Dedifferentiated amniotic fluid mesenchymal stem cell (primary cell): ENCODE measurements around the gene GALNT16.
"Not testable (repeated sequence)": the region's sequence is repeated elsewhere in the genome, so short reads cannot be mapped to it uniquely, and the experiment has no call there.

Experiments used
- DNase-seq: peaks from one replicate; pipeline ENCODE4 v3.0.0-alpha.2; 2016; ENCODE audit errors: extremely low spot score

The GALNT16 gene

DNA sequence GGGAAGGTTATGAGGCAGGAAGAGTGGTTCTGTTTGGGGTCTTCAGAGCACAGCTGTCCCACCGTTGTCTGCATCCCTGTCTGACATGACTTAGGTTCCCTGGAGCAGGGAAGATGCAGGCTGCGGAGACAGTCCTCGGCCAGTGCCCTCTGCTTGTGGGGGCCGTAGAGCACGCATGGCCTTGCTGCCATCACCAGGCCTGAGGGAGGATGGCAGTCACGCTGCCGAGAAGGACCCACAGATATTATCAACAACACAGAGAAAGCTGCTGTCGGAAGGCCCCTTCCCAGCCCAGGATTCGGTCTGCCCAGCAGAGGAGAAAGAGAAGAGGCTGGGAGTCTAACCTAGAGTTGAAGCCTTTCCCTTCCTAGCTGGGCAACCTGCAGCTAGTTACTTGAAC, 103.1 kb downstream of the GALNT16 start:
- no peak for DNase-seq

DNA sequence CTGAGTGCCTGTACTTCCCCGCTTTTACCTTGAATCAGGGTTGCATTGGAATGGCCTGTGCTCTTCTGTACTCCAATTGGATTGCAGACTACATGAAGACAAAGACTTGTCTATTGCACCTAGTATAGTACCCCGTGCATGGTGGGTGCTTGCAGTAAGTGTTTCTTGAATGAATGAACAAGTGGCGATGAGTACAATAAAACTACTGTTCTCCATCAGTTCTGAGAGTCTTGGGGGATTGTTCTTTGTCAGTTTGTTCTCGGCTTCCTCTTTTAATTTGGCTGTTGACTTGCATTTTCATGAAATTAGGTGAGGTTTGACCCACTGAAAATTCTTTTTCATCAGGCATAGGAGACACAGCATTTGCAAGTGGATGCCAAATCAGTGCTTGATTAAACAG, 104.0 kb downstream of the GALNT16 start:
- DNase-seq, result no peak

DNA sequence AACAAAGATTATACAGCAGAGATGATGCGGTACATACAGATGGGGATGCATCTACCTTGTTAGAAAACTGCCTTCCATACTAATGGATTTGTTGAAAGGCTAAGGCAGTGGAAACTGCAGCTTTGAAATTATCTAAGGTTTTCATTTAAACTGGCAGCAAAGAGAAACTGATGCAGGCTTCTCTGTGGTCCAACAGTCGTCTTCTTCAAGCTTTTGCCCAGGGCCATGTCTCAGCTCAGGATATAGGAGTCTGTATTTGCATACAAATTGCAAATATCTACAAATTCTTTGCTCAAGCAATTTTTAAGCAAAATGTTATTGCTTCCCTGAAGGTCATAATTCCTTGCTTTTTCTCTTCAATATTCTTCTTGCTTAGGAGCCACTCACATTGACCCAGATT, 104.4 kb downstream of the GALNT16 start:
- DNase-seq, result no peak

DNA sequence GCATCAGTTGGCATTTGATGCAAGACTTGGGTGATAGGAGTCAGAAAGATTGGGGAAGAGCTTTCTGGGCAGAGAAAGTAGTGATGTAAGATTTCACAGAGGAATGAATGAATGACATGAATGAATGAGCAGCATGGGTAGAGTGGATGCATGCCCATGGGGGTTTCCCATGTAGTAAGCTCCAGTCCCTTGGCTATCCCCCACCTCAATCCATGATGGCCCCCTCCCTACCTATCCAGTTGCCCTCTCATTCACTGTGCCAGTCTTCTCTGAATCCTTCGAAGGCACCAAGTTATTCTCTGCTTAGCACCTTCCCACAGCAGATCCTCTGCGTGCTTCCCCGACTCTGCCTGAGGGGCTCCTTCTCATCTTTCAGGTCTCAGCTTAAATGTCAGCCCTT, 106.1 kb downstream of the GALNT16 start:
- no peak for DNase-seq

DNA sequence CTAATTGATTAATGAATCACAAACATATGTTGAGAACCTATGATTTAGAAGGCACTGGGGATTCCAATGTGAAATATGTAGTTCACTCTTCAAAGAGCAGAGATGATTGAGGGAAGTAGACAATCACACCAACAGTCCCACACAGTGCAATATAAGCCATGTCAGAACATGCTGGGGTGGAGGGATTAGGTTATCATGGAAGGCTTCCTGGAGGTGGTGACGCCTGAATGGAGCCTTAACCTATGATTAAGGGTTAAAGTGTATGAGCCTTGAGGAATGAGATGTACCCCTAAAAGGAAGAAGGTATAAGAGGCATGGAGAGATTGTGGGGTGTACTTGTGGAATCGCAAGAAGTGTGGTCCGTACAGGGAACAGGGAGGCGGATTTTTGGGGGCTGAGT, 106.8 kb downstream of the GALNT16 start:
- no peak for DNase-seq

DNA sequence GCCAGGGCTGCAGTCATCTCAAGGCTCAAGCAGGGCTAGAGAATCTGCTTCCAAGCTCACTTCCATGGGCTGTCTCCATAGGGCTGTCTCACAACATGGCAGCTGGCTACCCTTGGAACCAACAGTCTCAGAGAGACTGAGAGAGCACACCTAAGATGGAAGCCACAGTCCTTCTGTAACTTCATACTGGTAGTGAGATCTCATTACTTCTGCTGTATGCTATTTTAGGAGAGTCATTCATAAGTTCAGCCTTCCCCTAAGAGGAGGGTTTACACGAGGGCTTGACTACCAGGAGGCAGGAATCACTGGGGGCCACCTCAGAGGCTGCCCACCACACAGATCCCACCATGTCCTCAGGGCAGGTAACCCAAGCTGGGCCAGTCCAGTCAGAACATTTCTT, 108.4 kb downstream of the GALNT16 start:
- no peak for DNase-seq

DNA sequence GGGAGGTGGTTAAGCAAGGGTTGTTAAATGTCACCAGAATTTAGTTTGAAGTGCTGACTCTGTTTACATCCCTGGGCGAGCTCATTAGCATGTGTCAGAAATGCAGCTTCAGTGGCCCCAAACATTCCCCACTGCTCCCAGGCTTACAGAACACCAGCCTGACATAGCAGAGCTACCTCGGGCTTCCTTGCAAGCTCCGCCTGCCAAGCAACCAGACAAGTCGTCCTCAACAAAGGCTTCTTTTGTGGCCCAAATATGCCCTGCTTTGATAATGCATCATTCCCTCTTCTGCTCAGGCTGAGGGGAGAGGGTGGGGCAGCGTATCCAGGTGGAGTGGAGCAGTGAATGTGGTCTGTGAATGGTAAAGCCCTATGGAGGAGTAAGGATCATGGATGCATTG, 110.1 kb downstream of the GALNT16 start:
- DNase-seq, result no peak

DNA sequence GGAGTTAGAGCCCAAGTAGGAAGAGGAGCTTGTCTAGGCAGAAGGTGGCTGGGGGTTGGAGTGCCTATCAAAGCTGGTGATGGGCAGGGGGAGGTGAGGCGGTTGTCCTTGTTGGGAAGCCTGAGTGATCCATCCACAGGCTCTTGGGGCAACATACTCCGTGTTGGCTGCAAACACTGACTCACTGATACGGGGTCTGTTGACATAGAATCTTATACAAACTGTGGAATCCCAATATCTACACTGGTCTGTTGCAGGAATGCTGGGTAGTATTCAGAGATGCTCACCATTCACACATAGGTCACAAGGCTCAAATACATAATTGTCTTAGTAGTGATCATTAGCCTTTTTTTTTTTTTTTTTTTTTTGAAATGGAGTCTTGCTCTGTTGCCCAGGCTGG, 112.2 kb downstream of the GALNT16 start:
- no peak for DNase-seq

DNA sequence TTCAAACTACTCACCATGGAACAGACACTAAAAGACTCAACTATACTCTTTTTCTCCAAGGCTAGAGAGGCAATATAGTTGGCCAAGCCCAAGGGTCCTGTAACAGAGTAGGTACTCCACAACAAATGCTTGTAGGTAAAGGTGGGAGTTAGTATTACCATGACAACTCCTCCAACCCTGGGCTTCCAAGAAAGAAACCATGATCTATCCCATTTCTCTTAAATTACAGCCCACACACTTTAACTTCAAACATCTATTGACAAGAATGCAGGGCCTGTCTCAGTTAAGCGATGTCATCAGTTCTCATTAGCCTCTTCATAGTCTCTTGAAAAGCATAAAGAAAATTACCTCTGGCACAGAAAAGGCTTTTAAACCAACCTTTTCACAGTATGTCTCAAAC, 113.1 kb downstream of the GALNT16 start:
- no peak for DNase-seq

DNA sequence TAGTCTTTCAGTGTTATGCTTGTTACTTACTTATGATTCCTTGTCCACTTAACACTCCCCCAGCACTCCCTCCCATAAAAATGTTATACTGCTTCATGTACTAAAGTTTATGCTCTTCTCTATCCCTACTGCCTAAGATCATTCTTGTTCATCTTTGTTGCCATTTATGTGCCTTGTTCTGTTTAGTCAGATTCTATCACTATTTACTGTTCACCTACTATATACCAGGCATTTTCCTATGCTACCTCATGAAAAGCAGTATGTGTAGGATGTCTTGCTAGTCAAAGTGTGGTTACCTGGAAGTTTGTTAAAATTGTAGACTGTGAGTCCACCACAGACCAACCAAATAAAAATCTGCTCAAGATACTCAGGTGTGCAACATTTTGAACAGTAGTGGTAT, 114.3 kb downstream of the GALNT16 start:
- DNase-seq, result no peak

DNA sequence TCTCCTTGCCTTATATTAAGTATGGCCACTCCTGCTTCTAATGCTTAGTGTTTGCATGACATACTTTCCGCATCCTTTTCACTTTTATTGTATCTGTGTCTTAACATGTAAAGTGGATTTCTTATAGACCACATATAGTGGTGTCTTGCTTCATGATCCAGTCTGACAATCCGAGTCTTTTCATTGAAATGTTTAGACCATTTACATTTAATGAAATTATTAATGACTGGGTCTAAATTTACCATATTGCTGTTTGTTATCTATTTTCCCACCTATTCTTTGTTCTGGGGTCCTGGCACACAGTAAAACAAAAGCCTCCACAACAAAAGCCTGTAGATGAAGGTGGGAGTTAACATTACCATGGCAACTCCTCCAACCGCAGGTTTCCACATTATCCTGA, 115.2 kb downstream of the GALNT16 start:
- no peak for DNase-seq

DNA sequence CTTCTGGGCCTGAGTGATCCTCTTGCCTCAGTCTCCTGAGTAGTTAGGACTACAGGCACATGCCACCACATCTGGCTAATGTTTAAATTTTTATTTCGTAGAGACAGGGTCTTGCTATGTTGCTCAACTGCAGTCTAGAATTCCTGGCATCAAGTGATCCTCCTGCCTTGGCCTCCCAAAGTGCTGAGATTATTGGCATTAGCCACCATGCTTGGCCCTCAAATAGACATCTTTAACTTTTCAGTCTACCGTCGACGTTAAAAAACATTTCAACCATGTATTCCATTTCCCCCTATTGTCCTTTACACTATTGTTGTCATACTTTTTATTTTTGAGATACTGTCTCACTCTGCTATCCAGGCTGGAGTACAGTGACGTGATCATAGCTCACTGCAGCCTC, 115.8 kb downstream of the GALNT16 start:
- DNase-seq, result no peak

DNA sequence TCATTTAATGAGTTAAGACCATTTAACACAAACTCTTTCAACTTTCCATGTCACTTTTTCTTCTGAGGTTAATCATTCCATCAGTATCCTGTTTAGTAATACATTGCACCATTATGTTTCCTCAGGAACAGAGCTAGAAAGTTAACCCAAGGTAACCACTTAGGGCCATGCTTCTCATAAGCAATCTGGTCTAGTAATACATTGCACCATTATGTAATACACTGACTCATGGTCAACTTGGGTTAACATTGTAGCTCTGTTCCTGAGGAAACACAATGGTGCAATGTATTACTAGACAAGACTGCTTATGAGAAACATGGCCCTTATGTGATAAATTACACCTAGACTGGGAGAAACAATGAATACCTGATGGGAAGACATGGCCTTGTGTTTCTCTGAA, 116.5 kb downstream of the GALNT16 start:
- DNase-seq, result no peak

DNA sequence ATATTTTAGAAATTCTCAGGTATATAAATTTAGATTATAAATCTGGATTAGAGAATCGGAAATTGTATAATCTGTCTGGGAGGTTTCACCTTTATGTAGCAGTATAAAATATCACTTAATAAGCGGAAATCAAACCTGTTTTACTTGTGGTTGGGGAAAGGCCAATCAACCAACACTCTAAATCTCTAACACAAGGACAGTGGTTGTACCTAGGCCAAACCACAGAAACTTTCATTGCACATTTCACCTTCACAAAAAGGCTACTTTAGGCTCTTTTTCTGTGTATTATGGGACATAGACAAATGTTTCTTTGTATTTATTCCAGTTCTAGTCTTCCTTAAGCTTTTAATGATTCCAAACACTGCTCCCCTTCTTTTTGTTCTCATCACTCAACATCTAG, 118.3 kb downstream of the GALNT16 start:
- DNase-seq, result no peak

DNA sequence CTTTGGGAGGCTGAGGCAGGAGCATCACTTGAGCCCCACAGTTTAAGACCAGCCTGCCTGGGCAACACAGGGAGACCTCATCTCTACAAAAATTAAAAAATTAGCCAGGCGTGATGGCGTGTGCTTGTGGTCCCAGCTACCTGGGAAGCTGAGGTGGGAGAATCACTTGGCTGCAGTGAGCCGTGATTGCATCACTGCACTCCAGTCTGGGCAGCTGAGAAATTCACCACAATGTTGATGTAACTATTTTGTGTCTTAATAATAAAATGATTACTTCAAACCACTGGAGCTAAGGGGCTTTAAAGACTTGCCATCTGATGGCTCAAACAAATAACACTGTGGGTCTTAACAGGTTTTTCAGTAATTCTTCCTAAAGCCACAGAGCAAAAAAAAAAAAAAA, 127.4 kb downstream of the GALNT16 start:
- DNase-seq, result no peak

DNA sequence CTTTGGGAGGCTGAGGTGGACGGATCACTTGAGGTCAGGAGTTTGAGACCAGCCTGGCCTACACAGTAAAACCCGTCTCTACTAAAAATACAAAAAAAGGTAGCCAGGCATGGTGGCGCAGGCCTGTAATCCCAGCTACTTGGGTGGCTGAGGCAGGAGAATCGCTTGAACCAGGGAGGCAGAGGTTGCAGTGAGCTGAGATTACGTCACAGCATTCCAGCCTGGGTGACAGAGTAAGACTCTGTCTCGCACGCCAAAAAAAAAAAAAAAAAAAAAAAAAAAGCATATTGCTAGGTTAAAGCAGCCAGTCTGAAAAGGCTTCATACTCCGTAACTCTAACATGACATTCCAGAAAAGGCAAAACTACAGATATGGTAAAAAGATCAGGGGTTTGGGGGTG, 131.4 kb downstream of the GALNT16 start:
- not testable (repeated sequence) for DNase-seq

DNA sequence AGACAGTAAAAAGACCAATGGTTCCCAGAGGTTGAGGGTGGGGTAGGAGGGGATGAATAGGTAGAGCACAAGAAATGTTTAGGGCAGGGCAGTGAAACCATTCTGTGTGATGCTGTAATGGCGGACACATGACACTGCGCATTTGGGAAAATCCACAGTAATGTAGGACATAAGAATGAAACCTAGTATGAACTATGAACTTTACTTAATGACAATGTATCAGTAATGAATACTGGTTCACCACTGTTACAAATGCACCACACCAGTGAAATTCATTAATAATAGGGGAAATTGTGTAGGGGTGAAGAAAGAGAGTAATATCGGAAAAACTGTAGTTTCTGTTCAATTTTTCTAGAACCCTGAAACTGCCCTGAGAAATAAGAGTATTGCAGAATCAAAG, 132.5 kb downstream of the GALNT16 start:
- DNase-seq, result no peak

DNA sequence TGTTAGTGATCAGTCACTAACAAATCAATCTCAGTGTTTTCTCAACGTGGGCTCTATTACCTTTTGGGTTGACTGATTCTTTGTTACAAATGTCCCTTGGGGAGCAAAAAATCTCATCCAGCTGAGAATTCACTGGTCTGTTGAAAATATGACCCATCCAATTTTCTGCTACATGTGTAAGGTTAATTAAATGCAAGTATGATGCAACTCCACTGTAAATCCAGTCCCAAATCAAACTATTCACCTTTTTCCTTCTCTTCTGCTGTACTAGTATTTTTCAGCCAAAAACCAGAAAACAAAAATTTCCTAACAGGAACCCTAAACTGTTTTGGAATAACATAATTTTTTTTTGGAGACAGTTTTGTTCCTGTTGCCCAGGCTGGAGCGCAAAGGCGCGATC, 136.0 kb downstream of the GALNT16 start:
- DNase-seq, result peak; percentile 21

DNA sequence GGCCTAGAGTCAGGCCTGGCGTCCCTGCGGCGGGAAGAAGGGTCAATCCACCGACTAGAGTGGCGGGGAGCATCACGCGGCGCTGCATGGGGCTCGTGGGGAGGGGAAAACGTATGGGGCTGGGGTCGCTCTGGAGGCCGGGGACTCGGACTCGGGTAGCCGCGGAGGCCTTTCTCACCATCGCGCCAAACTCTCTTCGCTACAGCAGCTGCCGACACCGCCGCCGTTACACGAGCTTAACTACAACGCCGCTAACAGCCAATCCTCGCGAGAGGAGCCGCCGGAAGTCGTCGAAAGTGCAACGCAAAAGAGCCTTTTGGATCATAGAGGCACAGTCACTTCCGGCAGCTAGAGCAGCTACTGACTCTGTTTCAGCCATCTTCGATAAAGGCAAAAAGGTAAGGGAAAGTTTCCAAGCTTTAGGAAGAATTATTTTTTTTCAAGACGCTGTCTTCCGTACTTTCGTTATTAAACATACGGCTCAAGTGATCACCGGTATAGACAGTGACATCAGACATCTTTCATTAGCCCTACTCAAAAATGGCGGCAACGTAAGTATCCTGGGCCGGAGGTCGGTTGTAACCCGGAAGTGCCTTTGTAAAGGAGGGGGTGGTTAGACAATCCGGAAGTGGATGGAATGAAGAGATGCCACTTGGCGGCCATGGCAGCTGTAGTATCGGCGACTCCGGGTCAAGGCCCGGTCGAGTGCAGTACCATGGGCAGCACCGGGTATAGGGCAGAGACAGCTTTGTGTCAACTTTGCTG, 138.3 kb downstream of the GALNT16 start, which contains the start of the genes ERH and SLC39A9:
Gene ERH (minus strand): TSS at position 247 of the 765 bp plus-strand sequence. CDS start 66 bp downstream, at position 181.
Gene SLC39A9 (plus strand): TSS at position 640 of the 765 bp plus-strand sequence. CDS start 678 bp downstream, outside the sequence.
- peak; percentile 99 for DNase-seq

DNA sequence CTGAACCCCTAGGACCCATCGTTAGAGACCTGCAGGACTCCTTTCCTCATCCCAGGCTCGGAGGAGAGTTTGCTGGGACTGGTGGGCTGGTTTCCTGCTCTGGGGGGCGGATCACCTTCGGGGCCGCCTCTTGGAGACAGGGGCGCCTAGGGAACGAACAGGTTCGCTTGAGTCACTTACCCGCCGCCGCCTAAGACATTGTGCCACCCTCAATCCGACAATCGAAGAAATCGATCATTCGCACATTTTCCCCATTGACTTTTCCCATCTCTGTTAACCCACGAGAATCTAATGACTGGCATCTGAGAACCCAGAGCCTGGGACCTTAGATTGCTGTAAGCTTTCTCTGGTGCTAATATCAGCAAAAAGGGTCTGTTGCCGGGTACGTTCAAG, 138.9 kb downstream of the GALNT16 start:
- no peak for DNase-seq

DNA sequence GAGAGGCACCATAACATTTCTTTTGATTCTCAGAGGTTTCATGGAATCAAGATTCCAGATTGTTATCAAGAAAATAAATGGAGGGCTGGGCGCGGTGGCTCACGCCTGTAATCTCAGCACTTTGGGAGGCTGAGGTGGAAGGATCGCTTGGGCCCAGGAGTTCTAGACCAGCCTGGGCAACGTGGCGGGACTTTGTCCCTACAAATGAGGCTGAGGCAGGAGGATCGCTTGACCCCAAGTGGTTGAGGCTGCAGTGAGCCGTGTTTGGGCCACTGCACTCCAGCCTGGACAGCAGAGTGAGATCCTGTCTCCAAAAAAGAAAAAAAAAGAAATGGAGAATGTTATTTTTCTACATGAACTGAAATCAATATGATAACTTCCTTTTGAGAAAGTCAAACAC, 139.8 kb downstream of the GALNT16 start:
- DNase-seq, result no peak

DNA sequence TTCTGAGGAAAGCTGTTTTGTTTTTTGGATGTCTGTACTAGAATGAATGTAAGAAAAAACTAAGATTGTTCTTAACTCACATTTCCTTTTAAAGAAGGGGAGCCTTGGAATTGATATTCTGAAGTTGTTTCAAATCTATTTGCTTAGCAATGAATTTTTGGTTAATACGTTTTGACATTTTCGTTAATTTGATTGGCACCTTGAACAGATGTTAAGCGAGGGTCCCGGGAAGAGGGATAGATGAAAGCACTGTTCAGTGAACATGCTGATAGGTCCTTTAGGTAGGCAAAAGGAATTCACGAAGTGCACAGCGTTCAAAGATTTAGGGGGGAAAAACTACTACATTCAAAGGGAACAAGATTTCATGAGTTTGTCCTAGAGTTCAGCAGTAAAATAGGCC, 140.2 kb downstream of the GALNT16 start:
- DNase-seq, result no peak

DNA sequence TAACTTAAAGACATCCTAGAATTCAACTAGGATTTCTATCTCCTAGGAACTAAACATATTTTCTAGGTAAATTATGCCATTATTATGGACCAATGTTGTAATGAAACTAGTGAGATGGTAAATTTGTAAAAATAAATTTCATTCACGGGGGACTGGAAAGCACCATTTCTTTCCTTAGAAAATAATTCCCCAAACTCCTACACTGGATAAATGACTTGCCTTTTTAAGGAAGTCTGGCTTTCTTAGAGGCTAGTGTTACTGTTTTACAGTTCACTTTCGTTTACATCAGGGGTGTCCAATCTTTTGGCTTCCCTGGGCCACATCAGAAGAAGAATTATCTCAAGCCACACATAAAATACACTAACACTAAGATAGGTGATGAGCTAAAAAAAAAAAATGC, 141.9 kb downstream of the GALNT16 start:
- no peak for DNase-seq

DNA sequence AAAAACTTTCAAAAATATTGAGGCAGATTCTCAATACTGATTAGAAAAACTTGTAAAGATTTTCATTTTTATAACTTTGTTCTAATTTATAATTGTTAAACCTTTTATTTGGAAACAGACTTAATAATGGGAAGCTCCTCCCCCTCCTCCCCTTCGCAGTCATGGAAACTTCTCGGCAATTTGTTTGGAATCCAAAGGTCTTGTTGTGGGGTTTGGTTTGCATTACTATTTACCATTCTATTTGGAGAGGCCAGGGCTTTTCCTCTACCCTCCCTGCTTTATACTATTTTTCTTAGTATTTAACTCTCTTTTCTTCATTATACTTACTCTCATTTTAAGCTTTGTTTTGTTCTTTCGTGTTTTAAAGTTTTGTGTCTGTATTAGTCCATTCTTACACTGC, 144.5 kb downstream of the GALNT16 start:
- no peak for DNase-seq
